Amniotic epithelial cell (primary cell): ENCODE measurements around the gene DOCK10.

Experiments
- DNase-seq: peaks from one replicate; pipeline ENCODE4 v3.0.0-alpha.2; 2010; ENCODE audit warnings: low read depth

The DOCK10 gene

DNA sequence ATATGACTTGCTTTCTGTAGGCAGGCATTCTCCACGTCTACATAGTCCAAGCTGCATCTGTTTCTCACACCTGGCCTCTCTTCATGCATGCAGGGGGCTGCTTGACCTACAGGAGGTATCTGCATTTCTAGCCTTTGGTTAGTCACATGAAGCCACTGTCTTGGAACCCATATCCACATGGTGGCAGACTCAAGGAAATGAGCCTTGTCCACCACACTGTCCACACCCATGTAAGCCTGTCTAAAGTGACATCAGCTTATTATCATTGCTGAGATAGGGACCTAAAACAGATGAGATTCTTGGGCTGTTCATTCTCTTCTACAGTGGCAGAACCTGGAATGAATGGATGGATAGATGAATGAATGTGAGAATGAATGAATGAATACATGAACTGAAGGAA lies 160.4 kb downstream of the DOCK10 start:
- DNase-seq, result no peak

DNA sequence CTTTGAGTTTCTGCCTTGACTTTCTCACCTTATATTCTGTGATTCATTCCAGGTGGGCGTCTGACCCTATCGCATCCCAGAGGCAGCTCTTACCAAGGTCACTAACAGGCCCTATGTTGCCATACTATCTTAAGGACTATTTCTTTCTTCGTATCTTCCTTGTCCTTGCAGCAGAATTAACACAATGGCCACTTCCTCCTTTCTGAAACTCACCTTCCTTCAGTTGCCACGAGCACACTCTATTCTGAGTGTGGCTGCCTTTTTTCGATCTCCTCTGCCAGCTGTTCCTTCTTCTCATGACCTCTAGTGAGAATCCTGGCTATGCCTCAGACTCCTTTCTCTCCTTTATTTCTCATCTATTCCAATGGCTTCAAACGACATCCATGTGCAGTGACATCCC lies 165.7 kb downstream of the DOCK10 start:
- no peak for DNase-seq

DNA sequence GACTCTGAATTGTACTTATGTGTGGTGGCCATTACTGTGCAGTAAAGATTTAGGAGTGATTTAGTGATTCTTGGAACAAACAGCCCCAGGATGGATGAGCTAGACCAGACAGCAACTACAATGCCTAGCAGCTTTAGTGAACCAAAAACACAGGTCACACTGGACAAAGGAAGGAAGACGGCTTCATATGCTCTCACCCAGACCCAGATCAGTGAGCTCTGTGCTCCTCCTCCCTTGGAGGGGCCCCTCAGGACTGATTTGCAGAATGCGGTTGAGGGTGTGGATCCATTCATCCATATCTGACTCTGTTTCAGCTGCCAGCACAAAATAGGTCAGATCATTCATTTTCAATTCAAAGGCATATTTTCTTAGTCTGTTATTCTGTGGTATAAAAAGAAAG lies 166.4 kb downstream of the DOCK10 start:
- no peak for DNase-seq

DNA sequence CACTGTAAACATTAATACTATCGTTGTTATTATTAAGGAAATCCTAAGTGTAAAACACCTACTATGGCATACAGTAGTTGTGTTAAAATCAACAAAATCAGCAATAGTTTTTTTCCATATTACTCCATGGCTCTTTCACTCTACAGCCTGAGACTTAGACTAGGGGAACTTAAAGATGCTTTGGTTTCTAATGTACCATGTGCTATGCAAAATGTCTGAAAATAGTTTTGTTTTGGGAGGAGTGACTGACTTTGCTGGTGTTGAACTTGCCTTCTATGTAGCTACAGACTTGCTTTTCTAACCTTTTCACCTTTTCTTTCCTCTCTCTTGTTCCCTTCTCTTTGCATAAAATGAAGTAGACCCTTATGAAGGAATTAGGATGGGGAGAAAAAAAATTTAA lies 167.1 kb downstream of the DOCK10 start:
- DNase-seq, result no peak

DNA sequence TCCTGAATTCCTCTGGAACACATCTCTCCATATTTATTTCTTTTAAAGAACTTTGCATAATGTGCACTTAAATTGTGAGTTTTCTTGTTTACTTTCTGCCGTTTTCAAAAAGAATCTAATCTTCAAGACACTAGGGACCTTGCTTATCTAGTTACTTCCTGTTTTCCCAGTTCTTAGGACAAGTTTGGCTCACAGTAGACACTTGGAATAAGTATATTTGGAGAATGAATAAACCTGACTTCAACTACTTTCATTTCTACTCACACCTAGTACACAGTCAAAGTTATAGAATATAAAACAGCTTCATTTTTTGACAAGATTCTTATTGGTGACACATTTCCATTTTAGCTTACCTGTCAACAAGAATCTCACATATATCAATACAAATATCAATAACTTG lies 170.5 kb downstream of the DOCK10 start:
- no peak for DNase-seq

DNA sequence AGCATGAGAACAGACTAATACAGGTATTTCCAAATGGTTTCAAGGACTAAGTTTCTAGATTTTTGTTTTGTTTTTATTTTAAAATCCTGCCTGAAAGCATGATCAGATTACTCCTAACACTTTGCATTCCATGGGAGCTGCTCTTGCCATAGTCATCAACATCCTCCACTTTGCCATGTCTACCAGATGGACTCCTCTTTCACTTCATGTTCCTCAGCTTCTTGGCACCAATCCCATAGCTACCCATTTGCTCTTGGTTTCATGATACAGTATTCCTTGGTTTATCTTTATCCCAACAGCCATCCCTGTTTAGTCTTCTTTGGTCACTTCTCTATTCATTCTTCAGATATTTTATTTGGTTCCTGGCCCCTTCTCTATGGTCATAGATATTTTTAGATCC lies 171.9 kb downstream of the DOCK10 start:
- DNase-seq, result no peak

DNA sequence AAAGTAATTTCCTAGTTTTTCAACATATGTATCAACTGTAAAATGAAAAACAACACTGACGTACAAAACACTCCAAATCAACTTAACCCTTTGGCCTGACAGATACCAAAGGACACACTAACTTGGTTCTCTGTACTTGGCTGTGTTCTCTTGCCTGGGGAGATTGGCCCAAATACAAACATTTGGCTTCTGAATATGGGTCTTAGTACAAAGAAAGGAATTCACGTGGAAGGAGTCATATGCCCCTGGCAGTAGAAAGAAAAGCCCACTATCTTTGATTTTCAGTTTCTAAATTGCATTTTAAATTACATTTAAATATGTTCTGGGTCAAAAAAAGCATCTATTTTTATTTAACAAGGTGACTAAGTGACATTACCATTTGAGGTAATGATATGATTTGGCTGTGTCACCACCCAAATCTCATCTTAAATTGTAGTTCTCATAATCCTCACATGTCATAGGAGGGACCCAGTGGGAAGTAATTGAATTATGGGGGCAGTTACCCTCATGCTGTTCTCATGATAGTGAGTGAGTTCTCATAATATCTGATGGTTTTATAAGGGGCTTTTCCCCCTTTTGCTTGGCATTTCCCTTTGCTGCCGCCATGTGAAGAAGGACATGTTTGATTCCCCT lies 172.6 kb downstream of the DOCK10 start:
- DNase-seq, result peak; percentile 44

DNA sequence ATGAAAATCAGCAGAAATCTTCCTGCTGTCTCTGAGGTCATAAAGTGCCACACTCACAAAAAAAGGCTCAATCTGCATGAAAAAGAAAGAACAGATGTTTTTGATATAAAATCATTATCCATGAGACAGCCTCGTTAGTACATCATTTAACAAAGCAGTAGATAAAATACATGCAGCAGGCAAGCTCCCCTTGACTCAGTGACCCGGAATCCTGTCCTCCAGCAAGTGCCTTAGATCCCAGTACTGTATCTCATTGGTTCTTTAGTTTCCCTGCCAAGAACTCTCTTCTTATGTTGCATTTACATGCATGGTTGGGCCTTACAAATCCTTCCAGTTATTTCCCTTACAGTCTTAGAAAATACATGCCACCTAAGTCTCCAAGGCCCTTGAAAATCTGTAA lies 177.3 kb downstream of the DOCK10 start:
- DNase-seq, result no peak

DNA sequence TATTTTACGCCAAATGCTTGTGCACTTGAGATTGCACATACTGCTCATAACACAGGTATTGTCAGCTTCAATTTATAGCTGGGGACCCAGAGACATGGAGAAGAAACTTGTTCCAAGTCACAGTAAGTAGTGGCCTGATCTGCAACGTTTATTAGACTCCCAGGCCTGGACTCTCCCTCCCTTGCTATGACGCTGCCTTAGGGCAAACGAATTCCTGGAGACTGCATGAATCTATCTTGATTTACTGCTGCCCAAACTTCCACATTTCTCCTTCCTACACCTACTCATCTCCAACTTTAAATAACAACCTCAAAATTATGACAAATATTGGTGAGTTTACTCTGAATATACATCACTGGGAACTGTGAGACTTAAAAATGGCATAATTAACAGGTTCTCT lies 181.0 kb downstream of the DOCK10 start:
- no peak for DNase-seq

DNA sequence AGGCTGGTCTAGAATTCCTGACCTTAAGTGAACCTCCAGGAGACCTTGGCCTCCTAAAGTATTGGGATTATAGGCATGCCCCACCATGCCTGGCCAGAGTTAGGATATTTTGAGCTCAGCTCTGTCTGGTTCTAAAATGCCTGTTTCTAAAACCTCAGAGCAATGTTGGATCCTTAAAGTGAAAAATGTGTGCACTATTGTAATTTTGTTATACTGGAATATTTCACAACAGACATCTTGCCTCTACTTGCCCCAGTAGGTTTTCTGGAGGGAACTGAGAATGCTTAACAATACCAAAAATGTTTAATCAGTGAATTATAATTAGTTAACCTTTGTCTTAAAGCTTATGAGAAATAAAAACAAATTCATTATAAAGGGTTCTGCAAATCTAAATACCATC lies 181.5 kb downstream of the DOCK10 start:
- DNase-seq, result no peak

DNA sequence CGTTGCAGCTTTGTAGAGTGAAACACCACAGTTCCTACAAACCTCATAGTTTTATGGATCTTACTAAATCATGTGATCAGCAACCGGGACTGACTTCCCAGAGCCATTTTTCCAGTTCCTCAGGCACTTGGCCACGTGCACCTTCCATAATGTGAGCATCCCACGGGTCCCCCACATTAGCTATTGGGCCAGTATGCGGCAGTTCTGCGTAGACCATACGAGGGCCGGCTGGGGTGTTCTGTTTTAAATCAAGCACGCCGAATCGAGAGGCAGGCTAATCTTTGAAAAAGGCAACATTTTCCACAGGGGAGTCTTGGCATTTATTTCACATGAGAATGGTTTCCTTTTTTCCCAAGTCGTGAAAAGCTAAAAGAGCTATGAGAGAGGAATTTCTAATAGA lies 190.5 kb downstream of the DOCK10 start:
- no peak for DNase-seq

DNA sequence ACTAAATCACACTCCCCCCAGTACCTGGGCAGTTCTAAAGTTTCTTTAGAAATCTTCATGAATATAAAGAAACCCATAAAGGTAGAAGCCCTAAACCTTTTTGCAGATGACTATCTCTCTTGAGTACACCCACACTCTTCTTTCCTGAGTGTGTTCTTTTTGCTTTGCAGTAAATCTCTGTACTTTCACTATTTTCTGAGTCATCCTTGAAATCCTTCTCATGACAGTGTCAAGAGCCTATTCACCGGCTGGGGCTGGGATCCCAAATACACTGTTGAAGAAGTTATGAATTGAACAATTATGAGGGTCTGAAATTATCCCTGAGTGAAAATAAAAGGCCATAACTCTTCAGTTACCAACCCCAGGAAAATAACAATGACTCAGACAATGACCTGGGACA lies 192.2 kb downstream of the DOCK10 start:
- DNase-seq, result peak; percentile 37

DNA sequence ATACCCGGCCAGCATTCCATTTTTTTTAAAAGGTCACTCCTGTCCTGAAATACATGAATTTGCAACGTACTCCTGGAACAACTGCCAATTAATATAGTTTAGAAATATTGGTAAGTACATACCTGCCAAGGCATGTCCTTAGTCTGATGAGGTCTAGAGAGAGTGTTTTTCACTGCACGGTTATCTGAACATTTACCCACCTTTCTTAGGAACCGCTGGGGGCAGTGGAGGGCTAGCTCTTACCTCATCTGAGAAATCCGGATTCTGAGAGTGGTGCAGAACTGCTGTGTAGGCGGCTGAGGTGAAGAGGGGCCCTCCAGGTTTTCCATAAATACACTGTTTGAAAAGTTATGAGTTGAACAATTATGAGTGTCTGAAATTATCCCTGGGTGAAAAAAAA lies 193.0 kb downstream of the DOCK10 start:
- DNase-seq, result no peak

DNA sequence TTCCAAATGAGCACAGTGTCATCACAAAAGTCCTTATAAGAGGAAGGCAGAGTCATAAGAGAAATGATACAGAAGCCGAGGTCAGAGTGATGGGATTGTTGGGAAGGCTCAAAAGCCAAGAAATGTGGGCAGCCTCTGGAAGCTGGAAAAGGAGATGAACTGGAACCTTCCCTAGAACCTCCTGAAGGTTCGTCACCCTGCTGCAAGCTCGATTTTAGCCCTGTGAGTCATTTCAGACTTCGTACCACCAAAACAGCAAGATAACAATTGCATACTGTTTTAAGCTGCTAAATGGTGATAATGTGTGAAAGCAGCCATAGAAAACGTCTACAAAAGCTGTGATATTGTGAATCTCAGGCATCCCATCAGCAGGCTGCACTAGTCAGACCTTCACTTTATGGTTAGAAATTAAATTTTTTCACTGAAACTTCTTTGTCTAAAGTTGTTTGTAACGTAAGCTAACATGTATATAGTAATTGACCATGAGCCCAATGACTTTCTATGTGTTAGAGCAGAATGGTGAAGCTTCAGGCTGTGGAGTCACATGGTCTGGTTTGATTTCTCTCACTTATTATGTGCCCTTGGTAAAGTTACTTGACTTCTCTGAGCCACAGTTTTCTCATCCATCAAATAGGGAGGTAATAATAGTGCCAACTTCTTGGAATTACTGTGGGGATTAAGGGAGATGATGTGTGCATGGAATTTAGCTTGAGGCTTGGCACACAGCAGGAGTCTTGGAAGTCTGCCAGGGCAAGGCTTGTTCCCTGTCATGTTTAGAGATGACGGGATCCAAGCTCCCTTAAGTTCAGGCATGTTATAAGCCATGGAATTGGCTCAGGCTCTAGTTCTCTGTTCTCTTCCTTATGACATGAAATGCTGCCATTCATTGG lies 194.1 kb downstream of the DOCK10 start:
- peak; percentile 89 for DNase-seq

DNA sequence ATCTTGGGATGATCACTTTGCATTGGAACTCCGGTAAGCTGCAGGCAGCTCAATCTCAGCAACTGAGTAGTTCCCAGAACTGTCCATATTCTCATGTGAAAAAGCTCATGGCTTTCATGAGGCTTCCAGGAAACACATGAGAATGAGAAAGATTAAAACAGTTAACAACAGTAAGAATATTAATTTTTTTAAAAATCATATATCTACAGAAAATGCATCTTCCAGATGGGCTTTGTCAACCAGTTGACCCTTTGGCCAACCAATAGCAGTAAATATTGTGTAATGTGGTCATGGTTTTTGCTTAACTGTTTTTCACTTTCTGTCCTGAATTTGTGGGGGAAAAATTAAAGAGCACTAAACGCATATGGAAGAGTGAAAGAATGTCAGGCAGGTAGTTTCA lies 194.9 kb downstream of the DOCK10 start:
- no peak for DNase-seq

DNA sequence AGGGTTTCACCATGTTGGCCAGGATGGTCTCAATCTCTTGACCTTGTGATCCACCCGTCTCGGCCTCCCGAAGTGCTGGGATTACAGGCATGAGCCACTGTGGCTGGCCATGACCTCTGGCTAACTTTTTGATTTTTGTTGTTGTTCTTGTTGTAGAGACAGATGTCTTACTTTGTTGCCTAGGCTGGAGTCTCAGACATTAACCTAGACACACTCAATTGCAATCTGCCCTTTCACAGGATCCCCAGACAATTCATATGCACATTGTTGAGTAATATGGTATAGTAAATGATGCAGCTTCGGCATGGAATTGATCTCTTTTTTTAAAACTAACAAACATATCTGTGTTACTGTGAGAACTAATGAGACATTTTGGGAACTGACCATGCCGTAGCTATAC lies 195.6 kb downstream of the DOCK10 start:
- no peak for DNase-seq

DNA sequence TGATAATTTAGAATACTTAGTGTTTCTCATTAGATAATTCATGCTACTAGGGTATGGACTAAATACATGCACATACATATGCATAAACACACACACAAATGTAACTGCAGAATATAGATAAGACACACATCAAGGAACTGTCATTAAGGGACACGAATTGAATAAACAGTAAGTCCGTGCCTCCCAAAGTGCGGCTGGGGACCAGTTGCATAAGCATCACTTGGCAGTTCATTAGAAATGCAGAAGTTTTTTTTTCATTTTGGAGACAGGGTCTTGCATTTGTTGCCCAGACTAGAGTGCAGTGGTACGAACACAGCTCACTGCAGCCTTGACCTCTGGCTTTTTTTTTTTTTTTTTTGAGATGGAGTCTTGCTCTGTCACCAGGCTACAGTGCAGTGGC lies 196.1 kb downstream of the DOCK10 start:
- DNase-seq, result no peak

DNA sequence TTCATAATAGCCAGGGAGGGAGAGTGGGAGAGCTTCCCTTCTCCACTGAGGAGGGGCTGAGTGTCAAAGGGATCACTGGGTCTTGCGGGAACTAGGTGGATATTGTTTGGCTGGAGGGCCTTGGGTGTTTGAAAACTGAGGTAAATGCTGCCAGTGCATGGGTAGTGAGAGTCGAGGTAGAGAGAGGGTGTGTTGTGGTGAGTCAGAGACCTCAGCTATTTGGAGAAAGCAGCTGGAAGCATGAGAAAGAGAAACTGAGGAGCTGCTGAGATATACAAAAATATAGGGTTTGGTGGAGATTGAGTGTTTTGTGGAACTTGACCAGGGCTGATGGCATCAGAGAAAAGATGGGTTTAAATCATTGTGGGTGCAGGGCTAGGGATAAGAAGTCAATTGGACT lies 199.1 kb downstream of the DOCK10 start:
- no peak for DNase-seq

DNA sequence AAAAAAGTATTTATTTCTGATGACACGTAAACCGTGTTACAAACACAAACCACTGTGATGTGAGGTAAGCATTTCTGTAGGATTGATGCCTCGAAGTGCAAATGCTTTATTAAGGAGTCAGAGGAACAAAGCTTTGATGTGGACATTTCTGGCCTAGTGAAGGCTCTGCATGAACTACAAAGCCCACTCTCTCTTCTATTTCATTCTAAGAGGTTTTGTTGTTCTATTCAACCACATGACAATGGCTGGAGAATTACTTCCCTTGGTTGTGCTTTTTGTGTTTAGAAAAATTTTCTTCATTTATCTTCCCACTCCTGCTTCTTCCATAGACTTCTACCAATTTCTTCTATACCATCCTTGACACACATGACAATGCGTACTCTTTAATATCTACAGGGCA lies 200.4 kb downstream of the DOCK10 start:
- no peak for DNase-seq

DNA sequence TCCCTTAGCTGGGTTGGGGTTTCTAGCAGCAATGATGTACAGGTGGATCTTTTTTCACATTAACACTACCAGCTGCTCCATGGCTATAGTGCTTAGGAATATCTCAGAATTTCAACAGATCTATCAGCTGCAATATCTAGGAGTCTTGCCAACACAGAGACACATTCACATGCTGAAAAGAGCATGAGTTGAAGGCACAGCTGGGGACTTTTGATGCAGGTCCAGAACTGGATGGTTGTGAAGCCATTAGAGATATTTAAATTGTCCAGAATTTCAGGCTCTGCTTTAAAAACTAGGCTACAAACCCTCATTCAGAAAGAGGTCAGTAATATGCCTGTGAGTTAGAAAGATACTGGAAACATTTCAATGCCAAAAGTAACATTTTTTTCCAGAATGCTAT lies 203.9 kb downstream of the DOCK10 start:
- no peak for DNase-seq

DNA sequence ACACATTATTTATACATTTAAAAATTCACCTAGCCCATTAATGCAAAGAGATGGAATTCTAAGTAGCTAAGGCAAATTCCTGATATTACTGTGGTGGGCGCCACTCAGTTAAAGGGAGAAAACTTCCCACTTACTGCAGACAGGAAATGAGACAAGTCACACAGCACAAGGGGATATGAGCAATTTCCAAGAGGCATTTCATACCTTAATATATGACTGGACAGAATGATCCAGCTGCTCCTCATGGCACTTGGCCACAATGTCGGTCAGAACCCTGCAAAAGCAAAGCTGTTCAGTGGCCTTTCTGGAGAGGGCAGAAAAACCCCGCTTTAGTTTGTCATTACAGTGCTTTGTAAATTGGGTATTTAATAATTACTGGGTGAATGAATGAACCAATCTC lies 204.7 kb downstream of the DOCK10 start:
- DNase-seq, result peak; percentile 37

DNA sequence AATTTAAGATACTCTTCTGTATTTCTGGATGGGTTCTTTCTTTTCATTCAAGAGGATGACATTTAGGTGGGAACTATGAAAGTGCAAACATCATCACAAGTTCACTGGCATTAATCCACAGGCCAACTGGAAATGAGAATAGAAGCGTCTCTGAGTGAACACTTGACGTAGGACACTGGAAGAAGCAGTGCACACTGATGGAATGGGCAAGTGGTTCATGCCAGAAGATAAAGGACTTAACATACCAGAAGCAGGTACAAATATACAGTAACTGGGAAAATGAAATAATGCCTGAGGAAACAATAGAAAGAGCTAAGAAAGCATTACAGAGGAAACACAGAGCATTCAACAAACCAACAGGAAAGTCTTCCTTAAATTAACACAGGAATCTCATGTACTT lies 205.2 kb downstream of the DOCK10 start:
- DNase-seq, result no peak

DNA sequence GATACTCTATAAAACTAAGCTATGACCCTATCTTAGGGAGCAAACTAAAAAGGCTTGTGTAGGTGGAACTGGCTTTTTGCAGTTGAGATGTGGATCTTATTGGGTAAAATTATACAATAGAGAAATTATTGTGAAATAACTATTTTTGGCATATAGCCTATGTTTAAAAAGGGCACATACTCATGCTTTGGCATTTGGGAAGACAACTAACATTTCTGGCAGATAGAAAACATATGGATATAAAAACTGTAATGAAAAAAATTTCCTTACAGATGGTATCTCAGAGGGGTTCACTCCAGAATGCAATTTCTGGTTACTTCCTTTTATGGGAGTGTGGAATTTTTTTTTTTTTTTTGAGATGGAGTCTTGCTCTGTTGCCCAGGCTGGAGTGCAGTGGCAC lies 206.0 kb downstream of the DOCK10 start:
- DNase-seq, result no peak

DNA sequence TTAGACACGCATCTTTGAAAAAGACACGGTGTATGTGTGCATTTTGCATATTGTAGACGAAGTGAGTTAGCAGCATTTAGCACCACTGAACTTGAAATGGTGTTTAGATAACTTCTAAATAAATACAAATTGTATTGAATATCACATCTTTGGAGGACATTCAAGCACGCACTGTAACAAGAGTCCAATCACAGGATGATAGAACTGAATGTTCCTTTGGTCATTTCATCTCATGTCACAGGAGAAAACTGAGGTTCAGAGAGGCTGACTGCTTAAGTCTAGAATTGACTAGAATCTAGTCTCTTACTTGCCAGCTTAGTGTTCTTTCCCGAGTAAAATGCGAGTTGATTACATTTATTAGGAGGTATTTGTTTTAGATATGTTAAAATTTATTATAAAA lies 206.9 kb downstream of the DOCK10 start:
- DNase-seq, result no peak
